ENCODE measurements around the gene AWAT1.
"Not testable (repeated sequence)": the region's sequence is repeated elsewhere in the genome, so short reads cannot be mapped to it uniquely, and the experiment has no call there.

Gene AWAT1

DNA sequence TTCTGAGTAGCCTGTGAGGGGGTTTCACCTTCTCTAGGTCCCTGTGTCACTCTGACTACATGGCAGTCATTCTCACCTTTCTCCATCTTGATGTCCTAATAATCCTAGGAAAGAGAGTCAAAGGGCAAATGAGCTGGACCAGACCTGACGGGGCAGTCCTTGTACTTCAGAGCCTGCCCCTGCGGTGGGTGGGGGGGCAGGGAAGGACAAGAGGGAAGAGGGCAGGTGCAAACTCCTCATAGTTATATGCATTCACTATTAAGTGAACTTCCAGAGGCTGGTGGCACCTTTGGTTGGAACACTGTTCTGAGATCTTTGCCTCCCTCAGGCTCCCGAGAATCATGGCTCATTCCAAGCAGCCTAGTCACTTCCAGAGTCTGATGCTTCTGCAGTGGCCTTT lies at the start of gene AWAT1:
AWAT1 (plus strand) TSS at position 301 of the 400 bp plus-strand sequence; CDS start at position 342, 41 bp downstream.
- DNase-seq (ENCODE audit: low read depth in 2 of 2), result no peak

DNA sequence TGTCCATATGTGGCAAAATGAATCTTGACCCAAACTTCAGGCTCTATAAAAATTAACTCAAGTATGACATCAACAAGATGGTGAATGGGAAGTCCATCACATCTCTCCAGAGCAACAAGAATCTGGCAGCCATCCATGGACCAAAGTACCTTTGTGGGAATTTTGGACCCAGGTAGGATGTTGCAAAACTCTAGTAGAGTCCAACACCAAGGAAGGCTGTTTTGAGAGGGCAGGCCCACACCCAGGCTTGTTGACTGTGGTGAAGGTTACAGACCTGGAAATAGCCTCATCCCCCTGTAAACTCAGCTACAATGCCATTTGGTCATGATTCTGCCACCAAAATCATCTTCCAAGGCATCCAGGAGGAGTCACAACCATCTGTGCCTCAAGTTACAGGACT lies 44.2 kb upstream of the AWAT1 start:
- DNase-seq (ENCODE audit: low read depth in 2 of 2), result no peak

DNA sequence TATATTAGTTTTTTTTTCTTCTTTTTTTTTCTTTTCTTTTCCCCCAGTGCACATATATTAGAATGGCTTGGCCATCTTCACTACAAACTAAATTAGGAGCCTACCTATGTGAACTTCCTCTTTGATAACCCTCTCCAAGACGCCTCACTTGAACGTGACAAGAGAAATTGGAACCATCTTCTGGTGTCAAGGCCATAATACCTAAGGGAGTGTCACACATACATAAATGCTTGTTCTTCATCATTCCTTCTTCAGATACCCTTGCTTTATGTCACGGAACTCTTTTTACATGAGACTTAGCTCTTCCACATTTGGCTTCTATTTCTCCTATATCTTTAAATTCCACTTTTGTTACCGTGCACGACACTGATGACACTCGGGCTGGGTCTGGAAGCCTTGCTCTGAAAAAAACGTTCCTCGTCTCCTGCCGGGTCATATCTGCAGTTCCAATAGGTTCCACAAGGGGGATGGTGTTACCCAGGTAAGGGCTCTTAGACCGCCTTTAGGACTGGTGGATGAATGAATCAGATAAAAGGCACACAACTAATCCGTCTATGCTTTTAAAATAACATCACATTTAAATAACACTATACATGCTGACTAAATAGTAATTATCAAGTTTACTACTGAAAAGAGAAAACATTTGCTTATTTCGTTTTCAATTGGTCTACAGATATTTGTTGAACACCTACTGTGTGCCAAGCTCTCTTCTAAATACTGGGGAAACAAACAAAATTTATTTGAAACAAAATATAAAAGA lies 37.3 kb upstream of the AWAT1 start:
- peak; percentile 37 to 41 for DNase-seq (ENCODE audit: low read depth in 2 of 2)

DNA sequence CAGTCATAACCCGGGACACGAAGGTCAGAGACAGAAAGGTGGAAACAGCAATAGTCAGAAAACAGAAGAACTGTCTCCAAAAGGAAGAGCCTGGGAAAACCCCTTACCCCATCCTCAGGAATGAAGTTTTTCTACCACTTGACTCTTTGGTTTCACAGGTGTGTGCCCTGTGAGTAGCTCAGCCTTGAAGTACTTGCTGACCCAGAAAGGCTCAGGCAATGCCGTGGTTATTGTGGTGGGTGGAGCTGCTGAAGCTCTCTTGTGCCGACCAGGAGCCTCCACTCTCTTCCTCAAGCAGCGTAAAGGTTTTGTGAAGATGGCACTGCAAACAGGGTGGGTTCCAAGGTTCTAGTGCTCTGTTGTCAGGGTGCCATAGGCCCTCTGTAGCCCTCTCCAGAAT lies 32.7 kb upstream of the AWAT1 start:
- no peak for DNase-seq (ENCODE audit: low read depth in 2 of 2)

DNA sequence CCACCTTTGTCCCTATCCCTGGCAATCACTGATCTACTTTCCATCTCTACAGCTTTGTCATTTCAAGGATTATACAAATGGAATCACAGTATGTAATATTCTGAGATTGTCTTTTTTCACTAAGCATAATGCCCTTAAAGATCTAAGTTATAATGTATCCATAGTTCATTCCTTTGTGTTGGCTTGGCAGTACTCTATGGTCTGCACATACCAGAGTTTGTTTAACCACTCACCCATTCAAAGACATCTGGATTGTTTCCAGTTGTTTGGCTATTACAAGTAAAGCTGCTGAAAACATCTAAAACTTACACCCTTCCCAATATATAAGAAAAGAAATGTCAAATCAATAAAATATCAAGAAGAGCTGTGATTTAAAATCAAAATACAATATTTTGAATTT lies 26.0 kb upstream of the AWAT1 start:
- no peak for DNase-seq (ENCODE audit: low read depth in 2 of 2)

DNA sequence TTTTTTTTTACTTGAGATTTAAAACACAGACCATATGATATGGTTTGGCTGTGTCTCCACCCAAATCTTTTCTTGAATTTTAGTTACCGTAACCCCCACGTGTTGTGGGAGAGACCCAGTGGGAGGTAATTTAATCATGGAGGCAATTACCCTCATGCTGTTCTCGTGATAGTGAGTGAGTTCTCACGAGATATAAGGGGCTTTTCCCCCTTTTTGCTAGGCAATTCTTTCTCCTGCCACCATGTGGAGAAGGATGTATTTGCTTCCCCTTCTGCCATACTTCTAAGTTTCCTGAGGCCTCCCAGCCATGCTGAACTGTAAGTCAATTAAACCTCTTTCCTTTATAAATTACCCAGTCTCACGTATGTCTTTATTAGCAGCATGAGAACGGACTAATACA lies 24.9 kb upstream of the AWAT1 start:
- DNase-seq (ENCODE audit: low read depth in 2 of 2), result not testable (repeated sequence)

DNA sequence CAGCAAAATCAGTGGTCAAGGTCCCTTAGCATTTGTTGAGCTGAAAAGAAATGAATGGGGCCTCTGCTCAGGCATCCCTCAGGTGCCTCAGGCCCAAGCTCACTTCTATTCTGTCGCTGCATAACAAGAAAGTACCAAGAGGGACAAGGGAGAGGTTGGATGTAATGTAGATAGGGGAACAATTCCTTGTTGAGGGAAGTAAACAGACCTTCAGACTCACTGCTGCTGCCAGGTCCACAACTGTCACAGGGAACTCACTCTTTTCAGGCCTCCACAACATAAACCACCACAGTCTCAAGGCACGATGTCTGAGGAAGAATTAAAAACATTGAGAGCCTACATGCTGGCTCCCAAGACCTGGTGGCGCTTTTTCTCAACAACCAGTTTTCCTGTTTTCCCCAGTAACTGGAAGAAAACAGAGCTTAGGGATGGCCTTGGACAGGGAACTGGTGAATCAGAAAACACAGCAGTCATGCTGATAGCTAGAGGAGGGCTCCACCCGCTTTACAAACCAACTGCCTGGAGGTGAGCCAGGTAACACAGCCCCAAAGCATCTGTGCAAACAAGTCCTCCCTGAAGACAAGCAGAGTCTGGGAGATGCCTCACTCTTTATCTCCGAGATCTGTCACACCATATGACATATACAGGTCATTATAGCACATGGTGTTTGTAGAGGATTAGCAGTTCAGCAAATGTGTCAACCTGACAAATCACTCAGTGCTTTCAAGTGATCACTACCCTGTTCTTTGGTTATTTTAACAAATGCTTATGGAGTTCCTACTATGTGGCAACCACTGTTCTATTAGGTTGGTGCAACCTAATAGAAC lies 14.3 kb upstream of the AWAT1 start:
- no peak for DNase-seq (ENCODE audit: low read depth in 2 of 2)

DNA sequence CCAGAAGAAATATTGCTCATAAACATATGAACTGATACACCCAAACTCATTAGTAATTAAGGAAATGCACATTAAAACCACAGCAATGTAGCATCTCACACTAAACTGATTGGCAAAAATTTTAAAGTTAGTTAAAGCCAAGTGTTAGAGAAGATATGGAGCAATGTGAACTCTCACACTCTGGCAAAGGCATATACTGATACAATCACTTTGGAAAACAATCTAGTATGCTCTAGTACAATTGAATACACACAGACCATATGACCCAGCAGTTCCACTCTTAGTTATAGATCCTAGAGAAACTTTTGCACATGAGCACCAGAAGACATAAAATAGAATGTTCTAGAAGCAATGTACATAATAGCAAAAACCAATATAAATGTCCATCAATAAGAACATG lies 8.4 kb upstream of the AWAT1 start:
- no peak for DNase-seq (ENCODE audit: low read depth in 2 of 2)

DNA sequence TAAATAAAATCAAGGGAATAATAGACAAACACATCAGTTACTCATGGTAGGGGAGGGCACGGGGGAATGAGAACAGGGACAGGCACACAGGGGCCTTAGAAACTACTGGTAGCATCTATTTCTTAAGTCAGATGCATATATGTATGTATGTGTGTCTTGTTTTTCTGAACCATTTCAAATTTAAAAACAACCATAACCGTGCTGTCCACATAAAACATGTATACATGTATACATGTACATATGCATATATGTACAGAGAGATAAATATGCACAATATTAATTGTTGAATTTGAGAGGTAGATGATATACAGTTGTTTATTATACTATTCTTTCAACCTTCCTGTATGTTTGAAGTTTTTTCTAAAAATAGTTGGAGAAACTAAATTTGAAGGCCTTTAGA lies 7.8 kb upstream of the AWAT1 start:
- DNase-seq (ENCODE audit: low read depth in 2 of 2), result no peak

DNA sequence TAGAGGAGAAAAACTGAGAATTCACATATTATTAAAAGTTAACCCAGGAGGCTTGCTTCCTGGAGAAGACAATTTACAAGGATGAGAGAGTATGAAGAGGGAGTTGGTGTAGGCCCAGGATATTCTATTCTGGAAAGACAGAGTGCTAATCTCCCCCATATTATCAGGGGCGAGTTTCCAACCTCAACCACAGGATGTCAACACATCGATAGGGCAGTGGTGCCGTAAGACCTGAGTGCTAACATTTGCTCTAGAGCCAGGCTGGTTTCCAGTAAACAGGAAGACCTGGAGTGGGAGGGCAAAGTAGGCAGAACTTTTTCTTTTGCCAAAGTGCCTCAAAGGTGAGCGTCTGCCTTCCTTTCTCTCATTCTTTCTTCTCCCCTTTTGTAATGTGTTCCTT lies 2.8 kb upstream of the AWAT1 start:
- DNase-seq (ENCODE audit: low read depth in 2 of 2), result no peak

DNA sequence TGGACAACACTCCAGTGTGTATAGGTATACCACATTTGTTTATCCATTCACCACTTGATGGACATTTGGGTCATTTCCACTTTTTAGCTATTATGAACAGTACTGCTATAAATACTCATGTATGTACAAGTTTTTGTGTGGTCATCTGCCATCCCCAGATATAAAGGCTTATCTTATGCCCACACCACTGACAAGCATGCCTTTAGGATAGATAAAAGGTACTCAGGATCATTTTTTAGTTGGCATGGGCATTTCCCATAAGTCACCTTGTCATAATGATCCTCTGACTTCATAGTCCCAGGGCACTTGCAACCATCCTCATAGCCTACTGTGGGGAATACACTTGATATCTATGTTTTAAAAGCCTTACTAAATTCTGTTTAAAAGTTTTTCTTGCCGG lies 6.3 kb downstream of the AWAT1 start:
- no peak for DNase-seq (ENCODE audit: low read depth in 2 of 2)

DNA sequence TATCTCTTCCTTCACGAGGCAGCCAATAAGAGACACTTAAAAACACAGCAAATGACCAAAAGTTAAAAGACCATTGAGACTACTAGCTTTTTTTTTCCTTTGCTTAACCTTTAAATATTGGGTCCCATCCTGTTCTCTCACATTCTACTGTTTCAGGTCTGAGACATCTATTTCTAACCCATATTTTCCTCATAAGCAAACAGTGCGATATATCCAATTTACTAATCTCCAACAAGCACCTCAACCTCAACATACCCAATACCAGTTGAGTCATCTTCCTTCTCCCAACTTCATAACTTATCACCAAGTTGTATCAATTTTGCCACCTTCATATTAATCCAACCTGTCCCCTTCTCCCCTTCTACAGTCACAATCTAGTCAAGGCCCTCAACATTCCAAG lies 7.0 kb downstream of the AWAT1 start:
- no peak for DNase-seq (ENCODE audit: low read depth in 2 of 2)

DNA sequence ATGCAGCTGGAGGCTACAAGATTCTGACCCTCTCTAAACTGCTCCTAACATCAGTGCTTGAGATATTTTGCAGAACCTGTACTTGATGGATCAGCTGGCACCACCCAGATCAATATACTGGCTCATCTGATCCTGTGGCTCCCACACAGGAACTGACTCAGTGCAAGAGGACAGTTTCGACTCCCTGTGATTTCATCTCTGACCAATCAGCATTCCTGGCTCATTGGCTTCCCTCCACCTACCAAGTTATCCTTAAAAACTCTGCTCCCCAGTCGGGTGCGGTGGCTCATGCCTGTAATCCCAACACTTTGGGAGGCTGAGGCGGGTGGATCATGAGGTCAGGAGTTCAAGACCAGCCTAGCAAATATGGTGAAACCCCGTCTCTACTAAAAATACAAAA lies 9.1 kb downstream of the AWAT1 start:
- not testable (repeated sequence) for DNase-seq (ENCODE audit: low read depth in 2 of 2)

DNA sequence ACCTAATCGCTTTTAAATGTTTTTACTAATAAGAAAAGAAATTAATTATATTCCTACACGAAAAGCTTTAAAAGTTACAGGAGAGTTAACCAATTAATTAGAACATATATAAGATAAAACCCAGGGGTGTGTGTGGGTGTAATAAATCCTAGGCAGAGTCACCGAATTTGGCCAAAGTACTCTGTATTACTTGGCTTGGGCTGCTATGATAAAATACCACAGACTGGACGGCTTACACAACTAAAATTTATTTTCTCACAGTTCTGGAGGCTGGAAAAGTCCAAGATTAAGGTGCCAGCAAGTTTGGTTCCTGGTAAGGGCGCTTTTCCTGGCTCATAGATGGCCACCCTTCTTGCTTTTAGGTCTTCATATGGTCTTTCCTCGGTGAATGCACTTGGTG lies 10.4 kb downstream of the AWAT1 start:
- no peak for DNase-seq (ENCODE audit: low read depth in 2 of 2)

DNA sequence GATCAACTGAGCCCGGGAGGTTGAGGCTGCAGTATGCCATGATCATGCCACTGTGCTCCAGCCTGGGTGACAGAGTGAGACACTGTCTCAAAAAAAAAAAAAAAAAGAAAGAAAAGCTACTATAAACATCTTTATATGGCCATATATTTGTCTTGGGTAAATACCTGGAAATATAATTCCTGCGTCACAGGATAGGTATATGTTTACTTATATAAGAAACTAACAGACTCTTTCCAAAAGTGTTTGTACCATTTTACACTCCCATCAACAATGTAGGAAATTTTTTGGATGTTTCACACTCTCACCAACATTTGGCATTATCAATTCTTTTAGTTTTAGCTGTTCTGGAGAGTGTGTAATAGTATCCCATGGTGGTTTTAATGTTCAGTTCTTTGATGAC lies 12.8 kb downstream of the AWAT1 start:
- no peak for DNase-seq (ENCODE audit: low read depth in 2 of 2)

DNA sequence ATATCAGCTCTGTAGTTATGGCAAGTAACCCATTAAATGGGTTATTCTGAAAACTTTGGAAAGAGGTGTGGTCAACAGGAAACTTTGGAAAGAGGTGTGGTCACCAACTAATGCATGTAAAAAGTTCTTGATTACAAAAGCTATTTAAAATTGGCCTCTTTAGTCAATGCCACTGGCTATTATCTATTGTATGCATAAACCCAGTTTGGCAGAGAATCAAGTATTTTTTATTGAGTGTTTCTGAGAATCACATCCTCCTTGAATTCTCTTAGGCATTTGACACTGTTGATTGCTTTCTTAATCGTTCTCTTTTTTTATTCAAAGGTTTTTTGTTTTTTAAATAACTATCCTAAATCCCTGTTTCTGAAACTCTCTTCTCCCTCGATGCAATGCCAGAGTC lies 18.0 kb downstream of the AWAT1 start:
- no peak for DNase-seq (ENCODE audit: low read depth in 2 of 2)

DNA sequence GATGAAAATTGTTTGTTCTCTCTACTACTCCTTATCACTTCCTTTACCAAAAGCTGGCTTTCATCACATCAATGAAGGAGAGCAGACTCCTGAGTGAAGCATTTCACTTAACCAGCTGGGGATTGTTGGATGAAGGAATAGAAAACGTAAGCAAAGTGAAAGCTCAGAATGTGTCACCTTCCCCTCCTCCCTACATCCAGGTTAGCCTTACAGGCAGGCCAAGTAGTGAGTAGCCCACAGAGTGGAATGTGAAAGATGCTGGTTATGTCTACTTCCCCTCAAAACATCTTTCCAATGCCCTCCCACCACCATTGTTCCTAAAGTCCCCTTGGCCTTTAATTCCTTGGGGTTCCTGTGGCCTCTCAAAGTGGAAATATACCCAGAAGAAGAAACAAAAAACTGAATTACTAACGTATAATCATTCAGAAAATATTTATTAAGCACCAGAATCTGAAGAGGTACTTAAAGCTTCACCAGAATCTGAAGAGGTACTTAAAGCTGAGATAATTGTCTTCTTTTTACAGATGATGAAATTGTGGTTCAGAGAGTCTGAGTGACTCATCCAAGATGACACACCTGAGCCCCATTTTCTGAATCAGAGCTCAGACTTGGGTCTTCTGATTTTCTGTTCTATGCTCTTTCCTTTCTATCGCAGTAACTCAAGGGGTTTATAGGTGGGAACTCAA lies 19.1 kb downstream of the AWAT1 start:
- DNase-seq (ENCODE audit: low read depth in 2 of 2), result no peak

DNA sequence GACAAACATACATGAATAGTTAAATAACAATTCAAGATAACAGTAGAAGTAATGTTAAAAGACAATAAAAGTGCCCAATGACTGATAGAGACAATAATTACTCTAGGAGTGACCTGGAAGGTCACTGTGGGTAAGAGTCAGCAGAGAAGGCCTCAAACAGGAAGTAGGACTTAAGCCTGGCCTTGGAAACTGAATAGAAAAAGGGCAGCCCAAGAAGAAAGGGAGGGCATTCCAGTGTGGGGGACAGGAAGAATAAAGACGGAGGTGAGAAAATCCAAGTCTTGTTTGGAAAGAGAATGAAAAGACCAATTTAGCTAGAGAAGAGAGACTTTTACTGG lies 19.6 kb downstream of the AWAT1 start:
- DNase-seq (ENCODE audit: low read depth in 2 of 2), result no peak

DNA sequence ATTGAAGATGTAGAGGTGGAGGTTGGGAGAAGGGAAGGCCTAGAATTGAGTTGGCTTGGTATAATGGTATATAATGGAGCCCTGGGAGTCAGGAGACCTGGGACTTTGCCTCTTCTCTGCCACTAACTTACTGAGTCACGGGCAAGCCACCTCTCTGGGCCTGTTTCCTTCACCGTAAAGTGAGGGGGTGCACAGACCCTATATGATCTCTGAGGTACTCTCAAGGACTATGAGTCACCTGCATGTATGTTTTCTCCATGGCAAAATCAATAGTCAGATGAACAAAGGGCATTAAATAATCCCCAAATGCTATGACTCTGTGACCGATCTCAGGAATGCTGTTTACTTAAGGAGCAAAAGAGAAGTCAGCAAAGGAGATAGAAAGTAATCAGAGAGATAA lies 20.5 kb downstream of the AWAT1 start:
- DNase-seq (ENCODE audit: low read depth in 2 of 2), result no peak

DNA sequence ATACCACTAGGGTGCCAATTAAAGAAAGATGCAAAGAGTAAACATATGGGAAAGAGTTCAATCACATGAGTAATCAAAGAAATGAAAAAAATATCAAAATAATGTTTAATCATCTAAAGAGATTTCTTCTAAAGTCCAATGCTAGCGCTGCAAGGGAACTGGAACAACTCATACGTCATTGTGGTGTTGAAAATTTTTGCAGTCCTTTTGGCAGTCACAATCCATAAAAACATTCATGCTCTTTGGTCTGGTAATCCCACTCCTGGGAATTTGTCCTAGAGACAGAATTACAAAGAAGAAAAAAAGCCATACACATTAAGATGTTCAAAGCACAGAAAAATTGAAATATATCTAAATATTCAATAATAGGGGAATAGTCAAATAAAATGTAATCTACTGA lies 21.0 kb downstream of the AWAT1 start:
- no peak for DNase-seq (ENCODE audit: low read depth in 2 of 2)

DNA sequence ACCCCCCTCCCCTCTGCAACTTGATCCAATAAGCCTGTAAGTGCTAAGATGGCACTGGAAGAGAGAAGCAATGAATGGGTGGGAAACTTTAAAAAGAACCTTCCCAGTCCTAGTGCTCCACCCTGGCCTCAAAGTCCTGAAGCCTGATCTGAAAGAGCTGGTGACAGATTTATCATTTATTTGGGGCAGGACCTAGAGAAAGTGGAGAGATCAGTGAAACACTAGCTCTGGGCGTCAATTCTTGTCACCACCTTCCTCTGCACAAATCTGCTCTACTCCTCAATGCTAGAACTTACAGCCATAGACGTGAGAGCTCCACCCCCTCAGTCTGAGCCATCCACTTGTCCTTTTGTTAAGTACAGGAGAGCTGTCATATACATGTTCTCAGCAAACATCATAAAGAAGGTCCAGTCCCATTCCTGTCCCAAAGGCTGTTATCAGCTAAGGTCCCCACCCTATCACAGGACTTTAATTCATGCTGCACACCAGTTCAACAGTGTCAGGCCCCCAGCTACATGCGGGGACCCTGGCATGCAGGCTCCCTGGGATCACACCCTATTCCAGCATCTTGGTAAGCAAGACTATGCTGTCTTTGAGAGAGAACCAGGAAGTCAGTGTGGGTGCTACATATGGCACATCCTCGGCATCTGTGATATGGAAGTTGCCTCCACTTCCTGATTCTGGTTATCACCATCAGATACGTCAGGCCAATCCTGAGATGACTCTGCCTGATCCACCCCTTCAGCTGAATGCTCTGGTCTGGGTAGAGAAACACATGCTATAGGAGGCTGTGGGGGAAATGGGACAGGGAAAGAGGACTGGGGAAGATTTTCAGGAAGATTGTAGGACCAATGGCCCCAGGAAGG lies 23.2 kb downstream of the AWAT1 start:
- no peak for DNase-seq (ENCODE audit: low read depth in 2 of 2)

DNA sequence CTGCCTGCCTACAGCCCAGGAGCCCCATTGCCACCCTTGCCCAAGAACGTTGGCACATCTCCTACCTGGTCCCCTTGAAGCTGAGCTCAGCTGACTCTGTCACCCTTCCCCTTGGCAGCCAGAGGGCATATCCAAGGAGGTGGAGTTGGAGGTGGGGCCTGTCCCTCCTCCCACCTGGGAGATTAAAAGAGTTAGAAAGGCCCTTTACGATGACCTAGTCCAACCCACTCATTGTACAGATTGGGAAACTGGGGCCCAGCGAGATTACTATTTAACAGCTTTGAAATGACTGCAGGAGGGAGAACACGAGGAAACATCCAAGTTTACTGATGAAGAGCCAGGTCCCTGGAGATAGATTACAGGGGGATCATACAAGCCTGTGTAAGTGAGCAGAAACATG lies 25.6 kb downstream of the AWAT1 start, which contains the start of gene P2RY4:
P2RY4 (minus strand) TSS at position 101 of the 400 bp plus-strand sequence. CDS start 580 bp downstream, outside the sequence.
- DNase-seq (ENCODE audit: low read depth in 2 of 2), result no peak

All from stimulated activated CD8-positive, alpha-beta memory T cell treated with anti-CD3 and anti-CD28 coated beads, Interleukin-2, amount 100 ng/mL, for 48 hours (primary cell).